SIG-M5 treated with dmso at 0.1 percent for 504 hours (cell line): ENCODE data around the gene CALML5.

Experiments used
- DNase-seq: peaks from one replicate; lab custom pipeline; 2025; ENCODE audit not compliant: unreplicated experiment; lab: John Stamatoyannopoulos, UW

The CALML5 gene

DNA sequence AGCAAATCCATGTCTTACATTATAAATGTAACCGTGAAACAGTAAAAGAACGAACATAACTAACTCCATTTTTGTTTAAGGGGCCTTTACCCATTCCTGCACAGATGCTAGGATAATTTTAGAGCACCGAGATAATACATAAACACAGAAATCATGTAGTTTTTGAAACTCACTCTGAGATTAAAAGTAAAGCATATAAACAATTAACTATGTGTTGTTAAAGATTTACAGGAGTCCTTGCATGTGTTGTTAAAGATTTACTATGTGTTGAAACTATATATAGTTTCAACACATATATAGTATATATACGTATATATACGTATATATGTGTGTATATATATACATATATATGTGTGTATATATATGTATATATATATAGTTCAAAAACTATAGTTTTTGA lies 18.2 kb upstream of the CALML5 start:
- DNase-seq, result no peak

DNA sequence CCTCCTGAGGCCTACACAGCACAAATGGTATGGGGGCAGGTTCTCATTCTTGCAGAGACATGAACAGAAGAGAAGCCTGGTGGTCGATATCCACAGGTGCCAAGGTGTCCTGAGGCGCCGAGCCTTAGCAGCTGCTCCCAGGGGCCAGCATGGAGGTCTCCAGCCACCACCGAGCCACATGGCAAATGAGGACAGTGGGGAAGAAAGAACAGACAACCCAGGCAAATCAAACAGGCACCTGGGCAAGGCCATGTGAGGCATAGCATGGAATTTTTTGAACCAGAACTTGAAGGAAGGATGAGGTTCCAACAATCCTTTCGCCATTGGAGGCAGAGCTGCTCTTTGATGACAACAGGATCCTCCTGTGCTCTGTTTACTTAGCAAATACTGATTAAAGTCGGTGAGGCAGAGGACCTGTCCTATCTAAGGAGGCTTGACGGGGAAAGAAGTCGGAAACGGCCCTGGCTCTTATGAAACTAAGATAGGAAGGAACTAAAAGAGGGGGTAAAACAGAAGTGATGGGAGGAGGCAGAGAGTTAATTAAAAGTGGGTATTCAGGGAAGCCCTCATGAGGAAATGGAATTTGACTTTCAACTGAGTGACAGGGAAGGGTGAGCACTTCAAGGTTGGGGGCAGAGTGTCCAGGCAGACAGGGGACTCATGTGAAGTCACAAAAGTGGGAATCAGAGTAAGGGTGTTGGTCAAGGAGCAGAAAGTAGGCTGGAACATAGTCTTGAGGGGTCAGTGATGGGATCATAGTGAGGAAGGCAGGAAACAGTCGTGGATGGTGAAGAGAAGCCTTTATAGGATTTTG lies 16.8 kb upstream of the CALML5 start:
- no peak for DNase-seq

DNA sequence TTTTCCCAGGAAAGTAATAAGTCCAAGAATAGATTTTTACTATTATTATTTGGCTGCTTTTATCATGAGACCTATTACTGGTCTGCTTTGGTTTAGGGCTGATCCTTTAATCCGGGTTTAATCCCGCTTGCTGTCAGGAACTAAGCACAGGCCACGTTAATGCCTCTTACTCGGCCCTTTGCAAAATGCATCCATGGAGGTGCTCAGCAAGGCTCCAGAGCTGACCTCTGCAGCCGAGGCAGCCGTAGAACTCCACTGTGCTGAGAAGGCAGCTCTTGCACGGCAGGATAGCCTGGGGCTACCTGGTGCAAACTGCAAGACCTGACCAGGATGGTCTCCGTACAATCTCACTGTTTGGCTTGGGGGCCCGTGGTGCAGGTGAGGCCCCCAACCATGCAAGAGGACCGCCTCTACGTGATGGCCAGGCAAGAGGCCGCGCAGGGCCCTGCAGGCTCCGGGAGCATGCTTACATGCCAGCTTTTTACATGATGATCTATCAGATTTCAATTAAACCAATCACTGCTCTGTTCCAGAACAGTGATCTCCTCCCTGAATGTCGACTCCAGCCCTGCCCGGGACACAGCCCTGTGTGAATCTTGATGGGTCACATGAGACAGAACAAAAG lies 15.0 kb upstream of the CALML5 start:
- no peak for DNase-seq

DNA sequence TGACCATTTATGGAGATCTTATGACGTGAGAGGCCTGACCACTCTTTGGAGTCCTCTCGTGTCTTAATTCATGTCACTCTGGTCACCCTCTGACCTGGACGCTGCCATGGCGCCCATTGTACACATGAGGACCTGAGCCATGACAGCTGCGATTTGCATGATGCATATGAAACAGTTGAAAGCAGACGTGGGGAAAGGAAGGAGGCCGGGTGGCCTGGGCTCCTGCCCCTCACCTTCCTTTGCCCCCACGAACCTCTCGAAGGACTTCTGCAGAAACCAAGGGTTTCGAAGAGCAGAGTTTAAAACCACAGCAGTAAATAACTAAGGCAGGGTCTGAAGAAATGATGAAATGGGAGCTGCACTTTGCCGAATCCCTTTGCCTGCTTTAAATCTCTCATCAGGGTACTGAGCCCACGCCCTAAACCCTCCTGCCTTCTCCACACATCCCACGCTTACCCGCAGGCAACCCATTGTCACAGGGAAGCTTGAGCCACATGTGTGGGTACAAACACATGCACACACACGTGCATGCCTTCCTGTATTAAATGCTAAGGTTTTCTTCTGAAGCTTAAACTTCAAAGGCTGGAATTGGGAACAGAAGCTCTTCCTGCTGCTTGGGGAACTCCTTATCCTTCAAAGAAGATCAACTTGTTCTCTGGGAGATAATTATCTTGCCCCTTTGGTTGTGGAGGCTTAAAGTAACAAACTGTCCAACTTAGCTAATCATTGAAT lies 13.7 kb upstream of the CALML5 start:
- DNase-seq, result no peak

DNA sequence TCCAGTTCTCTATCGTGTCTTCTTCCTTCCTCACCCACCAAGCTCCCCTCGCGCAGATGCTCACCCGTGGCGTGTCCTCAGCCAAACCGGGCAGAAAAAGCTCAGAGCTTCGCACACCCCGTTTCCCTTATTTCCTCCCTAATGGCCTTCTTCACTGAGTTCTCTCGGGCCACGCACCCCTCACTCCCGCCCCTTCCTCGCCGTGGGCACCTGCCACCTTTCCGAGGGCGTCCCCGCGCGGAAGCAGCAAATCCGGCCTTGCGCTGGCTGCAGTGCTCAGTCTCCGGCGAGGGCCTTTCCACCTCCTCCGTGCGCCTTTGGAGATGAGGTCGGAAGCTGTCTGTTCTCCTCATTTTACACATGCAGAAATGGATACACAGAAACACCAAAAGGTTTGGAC lies 13.0 kb upstream of the CALML5 start:
- no peak for DNase-seq

DNA sequence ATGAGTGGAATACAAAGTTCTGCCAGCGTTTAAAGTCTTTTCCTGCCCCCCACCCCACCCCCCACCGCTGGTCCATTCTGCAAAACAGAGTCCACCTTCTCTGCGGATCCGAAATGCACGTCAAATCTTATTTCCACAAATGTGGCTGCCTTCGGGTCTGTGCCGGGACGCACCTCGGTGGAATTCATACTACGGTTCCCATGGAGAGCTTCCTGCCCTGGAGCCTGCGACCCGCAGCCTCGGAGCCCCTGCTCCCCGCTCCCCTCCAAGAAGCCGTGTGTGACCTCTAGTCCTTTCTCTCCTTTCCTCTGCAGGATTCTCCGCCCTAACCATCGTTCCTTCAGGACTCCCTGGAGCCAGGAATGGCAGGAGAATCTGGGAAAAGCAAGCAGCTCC lies 12.5 kb upstream of the CALML5 start:
- no peak for DNase-seq

DNA sequence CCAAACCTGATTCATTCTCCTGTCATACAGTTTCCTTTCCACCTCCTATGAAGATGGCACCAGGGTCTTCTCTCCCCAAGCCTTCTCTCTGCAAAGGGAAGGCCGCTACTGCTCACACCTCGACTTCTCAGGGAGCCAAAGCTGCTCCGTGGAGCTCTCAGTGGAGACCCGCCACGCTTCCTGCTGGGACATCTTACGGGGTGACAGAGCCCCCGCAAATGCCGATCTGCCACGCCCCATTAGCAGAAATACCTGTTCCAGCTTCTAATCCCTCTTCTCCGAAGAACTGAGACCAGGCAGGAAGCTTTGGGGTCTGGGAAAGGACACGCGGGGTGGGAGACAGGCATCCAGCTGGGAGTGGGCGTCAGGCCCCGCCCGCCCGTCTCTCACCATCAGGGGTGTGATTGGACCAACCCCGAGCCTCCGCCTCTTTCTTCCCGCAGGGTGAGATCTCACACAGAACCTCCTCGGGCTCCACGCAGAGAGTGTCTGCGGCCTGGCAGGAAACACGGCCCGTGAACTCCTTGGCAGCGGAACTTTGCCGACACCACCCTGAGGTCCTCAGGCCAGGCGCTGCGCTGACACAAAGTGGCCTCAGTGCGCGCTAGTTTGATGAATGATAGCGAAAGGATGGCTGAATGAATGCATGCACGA lies 12.0 kb upstream of the CALML5 start:
- no peak for DNase-seq

DNA sequence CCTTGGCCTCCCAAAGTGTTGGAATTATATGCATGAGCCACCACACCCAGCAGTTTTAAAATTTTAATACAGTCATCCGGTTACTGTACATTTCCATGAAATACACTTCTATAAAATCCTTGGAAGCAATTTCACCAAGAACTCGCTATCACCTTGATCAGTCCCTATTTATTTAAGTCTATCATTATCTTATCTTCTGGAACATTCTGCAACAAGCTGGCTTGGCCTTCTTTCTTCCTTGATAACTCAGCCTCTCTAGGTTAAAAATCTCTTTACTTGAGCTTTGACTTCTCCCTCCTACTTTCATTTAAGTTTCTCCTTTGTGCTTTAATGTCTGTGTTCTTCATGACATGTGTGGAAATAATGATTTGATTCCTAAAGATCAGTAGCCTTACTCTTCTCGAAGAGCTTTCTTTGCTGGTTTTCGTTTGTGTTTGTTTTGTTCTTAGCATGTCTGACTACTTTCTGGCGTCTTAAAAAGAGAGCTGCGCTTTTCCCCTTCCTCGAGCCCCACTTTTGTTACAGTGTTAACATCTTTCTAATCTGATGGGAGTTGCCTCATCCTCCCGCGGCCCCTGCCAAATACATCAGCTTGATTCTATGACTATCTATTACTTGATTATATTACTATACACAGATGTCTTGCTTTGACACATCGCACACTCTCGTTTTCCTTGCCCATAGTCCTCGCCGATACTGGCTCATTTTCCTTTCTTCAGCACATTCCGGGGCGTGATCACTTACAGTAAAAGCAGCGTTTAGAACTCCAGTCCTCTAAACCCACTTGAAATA lies 11.1 kb upstream of the CALML5 start:
- no peak for DNase-seq

DNA sequence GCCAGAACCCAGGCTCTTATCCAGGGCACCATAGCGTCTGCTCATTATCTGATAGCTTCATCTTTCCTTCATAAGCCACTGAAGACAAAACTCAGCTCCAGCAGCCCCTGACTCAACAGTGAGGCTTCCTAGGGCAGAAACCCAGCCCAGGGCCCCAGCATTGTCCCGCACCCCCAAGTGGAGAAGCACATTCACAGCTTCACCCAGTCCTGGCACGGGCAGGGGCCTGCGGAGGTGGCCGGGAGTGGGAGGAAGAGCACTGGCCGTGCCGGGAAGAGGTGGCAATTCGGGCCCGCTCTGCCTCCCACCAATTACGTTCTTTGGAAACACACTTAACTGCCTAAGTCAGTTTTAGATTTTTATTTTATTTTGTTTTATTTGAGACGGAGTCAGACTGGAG lies 10.3 kb upstream of the CALML5 start:
- DNase-seq, result no peak

DNA sequence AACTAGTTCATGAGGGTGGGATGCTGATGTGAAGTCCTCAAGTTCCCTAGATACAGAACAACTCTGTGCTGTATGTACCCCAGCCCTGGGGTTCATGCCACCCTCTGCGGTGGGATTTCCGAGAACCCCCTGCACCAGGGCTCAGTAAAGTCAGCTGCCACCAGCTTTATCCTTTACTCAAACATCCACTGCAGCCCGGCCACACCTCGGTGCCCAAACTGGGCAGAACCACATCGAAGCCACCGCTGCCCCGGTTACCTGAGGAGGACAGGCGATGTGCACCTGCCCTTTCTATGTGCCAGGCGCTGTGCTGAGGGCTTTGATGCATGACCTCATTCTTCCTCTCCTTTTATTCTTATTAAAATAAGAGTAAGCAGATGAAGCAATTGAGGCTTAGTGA lies 9.9 kb upstream of the CALML5 start:
- DNase-seq, result no peak

DNA sequence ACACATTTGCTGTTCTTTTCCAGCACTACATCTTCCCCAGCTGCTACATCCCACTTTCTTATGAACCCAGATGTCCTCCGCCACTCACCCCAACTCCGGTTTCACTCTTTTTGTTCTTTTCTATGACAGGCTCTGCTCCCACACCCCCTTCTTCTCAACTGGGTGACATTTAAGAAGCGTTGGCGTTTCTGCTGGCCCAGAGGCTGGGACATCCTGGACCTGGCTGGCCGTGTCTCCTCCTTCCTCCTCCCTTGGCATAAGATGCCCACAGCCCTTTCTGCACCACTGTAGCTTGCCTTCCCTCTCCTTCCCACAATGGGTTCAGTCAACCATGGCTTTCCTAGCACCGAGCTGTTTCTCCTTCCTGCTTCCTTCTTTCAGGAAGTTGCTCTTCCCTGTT lies 9.4 kb upstream of the CALML5 start:
- DNase-seq, result no peak

DNA sequence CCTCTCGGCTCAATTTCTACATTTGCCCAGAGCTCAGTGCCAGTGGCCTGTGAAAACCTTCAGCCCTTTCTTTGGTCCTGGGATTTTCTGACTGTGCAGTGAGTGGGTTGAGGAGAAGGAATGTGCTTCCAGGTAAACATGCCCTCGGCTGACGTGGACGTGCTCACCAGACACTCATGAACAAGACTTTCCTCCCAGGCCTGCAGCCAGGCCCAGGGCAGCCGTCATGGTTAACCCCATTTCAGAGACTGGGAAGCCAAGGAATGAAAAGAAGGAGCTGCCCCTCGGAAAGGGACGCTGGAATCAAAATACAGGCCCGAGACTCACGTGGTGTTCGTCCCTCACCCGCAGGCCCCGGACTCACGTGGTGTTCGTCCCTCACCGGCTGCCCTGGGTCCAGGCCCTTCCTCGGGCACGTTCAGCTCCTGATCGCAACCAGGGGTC lies 8.8 kb upstream of the CALML5 start:
- DNase-seq, result no peak

DNA sequence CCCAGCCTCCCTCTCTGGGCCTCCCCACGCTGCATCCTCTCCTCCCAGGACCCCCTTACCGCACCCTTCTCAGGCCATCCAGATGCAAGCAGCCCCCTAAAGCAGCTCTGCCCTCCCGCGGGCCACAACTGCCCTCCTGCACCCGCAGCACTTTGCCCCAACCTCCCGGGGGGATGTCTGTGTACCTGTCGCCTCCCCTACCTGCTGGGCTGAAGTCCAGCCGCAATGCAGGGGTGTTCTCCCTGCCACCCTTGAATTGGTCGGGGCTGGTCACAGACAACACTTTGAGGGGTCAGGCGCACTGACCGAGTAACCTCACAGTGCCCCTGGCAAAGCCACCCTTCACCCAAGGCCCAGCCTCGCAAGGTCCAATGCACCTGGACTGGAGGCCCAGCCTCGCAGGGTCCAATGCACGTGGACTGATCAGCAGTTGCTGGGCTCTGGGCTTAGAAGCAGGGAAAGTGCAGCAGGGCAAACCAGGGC lies 8.3 kb upstream of the CALML5 start:
- DNase-seq, result no peak

DNA sequence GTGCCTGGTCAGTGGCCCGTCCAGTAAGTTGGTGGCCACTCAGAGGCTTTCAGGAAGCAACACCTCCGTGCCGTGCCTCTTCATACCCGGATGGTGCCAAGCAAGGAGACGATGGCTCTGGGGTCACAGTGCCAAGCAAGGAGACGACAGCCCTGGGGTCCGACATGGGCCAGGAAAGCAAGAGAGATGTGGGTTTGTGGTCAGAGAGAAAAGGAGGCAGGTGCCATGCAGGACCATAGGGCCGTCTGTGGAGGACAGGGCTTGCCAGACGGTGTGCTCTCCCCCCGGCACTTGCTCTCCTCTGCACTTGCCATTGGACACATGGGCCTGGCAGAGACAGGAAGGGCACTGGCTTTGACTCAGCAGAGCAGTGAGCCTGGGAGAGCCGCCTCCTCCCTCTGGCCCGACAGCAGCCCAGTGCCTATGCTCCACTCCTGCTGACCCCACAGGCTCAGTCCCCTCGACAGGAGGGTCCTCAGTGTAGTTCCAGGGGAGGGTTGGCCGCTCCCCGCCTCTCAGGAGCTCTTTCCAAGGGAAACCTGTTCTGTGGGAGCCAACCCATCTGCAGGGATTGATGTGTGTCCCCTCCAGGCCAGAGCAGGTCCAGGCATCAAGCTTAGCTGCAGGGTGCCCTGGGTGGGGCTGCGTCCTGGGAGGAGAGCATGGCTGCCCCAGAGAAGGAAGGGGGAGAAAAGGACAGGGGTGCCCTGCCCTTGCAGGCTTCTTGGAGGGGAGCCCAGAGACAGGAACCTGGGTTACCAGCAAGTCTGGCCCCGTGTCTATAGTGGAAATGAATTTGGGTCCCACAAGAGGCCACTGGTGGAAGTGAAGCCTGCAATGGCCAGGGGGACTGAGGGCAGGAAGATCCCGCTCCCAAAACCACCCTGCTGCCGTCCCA lies 7.6 kb upstream of the CALML5 start:
- no peak for DNase-seq

DNA sequence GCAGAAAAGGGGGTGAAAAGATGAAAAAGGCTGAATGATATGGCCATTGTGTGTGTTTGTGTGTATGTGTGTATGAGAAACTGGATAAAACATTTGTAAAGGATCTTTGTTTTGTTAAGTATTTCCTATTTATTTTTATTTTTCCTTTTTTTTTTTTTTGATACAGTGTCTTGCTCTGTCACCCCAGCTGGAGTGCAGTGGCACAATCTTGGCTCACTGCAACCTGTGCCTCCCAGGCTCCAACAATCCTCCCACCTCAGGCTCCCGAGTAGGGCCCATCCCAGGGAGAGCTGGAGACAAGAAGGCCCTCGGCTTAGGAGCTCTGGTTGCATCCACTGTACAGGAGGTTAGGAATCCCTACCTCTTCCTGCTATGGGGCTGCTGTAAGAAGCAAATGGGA lies 6.9 kb upstream of the CALML5 start:
- DNase-seq, result no peak

DNA sequence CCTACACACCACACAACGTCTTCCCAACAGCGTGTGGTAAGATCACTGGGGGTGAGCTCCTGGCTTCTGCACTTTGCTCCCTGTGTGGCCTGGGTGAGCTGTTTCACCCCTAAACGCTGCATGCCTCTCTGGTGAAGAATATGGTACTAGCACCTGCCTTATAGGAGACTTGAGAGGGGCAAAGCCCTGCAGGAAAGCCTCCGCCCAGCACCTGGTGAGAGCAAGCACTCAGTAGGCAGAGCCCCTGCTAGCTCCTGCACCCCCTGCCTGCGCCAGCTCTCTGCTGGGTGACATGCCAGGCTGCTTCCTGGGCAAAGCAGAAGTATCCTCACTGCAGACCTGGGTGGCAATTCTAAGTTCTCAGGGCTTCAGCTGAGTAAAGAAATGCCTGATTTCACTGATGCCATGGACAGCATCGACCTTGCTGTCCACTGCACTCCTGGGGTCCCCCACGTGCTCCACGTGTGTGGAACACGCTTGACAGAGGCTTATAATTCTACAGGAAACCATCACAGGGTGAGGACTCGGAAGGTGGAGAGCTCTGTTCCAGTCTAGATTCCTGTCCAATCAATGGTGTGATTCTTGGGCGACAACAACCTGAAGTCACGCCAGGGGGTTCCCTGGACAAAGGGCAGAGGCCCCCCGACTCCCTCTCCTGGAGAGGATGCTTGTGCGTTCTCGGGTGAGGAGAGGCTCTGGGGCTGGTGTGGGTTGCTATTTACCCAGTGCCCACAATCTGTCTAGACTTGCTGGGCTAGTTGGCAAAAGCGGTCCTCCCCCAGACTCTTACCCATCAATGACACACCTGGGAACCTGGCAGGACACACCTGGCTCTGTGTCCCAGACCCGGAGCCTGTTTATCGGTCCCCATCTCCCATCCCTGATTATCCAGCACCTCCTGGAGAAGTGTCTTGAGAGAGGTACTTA lies 5.0 kb upstream of the CALML5 start:
- no peak for DNase-seq

DNA sequence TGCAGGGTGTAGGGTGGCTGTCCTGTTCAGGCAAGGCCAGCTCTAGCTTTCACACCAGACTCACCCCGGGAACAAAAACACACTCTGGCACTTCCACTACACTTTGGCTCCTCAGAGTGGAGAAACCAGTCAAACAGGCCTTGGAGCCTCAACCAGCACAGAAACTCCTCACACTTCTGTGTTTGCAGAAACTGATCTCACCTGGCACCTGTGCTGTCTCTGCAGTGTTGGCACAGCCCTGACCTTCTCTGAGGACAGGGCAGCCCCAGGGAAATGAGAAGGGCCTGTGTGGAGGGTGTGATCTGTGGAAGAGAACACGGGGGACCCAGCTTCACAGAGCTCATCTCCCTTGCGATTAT lies 4.1 kb upstream of the CALML5 start:
- DNase-seq, result peak; percentile 66

DNA sequence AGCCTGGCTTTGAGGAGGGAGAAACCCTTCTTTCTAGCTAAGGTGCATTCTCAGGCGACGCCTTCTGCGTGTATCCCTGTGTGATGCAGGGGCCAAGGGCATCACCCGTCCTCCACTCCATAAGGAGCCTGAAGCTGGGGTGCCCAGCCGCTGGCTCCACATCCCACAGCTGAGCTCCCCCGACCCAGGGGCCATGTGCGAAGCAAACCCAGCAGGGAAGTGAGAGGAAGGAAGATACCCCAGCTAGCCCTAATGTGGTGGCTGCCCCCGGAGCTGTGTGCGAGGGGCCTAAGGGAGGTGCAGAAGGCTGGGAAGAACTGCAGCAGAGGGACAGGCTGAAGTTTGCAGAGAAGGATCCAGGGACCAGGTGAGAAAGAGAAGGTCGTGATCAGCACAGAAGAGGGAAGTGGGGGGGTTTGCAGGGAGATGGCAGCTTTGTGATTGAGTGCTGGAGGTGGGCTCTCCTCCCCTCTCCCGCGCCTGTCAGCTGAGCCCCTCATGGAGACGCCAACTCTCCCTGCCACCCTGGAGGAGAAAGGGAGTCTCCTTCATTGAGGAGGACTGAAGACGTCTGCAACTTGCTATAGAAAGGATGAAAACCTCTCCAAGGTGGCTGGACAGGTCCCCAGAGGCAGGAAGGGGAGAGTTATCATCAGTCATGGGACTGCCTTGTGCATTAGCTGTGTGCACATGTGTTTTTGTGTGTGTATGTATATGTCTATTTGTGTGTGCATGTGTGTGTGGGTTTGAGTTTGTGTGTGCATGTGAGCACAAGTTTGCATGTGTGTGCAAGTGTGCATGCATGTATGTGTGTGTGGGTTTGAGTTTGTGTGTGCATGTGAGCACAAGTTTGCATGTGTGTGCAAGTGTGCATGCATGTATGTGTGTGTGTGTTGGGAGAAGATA lies 3.5 kb upstream of the CALML5 start:
- DNase-seq, result no peak
